ENCODE measurements around the gene USP19. TPM values are rescaled to one million over a fixed set of nuclear protein-coding genes. Genes with fewer than 3 reads are reported as not detected.
A peak's percentile ranks its signal among the peaks of the same experiment; 100 is the strongest.

The USP19 gene
- total RNA-seq, 1 experiment from 2014 or later: 41.2 TPM

- Histone ChIP-seq H3K27ac (no peak overlapping the region), H3K27me3 (no peaks in the 10 kb centered on the region), H3K4me1 (no peaks in the 10 kb centered on the region), H3K9me3 (replicated peaks) (no peaks in the 10 kb centered on the region), H3K4me3 (no peak overlapping the region), H3K36me3 (peaks cover 30% of the 10 kb centered on the region)
- DNase-seq: peak; percentile 13 to 24
These were observed 22.2 kb downstream of the USP19 start for GRCh38 chr3:49098429-49098828.

DNA sequence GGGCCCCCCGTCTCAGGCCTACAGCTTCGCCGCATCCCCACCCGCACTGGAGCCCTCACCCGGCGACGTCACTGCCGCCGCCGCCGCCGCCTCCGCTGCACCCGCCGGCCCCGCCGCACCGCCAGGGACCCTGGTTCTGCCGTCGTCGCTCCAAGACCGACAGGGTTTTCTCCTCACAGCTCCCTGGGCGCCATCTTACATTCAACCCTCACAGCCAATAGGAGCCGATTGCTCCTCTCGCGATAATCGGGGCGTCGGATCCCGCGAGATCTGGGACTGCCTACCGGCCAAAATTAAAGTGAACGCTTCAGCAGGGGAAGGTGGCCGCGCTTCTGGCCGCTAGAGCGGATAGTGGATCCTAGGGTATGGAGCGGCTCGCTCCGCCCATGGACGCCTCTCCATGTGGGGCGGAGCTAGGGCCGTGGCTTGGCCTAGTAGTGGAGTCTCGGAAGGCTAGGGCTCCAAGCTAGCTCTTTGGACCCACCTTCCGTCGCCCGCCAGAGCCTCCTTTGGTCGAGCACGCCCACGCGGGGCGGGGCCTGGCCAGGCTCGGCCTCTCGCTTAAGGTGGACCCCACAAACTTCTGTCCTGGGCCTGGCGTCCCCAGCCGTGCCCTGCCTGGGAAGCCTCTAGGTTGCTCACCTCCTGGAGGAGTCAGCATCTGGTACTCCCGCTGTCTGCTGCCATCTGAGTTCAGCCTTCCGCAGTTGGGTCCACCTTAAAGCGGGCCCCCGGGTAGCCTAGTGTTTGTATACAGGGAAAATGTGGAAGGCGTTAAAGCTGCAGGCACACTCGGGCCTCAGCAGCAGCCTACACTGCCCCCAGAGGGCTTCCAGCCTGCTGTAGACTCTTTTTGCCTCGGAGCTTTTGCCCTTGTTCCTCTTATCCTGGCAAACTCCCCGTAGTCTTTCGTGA is 26.5 kb downstream of the USP19 start, which contains the start of gene QRICH1:
Gene QRICH1, minus strand, starts transcription at position 219 of the 915 bp plus-strand sequence. CDS start 17,054 bp downstream, outside the sequence.
- Histone ChIP-seq H3K36me3 (peaks cover 8% of the 10 kb centered on the region), H3K4me1 (no peaks in the 10 kb centered on the region; the same call in 1 of the 2 replicates), H3K27ac (peak within 1 kb of the TSS; percentile 90), H3K4me3 (peak within 1 kb of the TSS; percentile 82), H3K27me3 (no peaks in the 10 kb centered on the region), H3K9me3 (replicated peaks) (no peaks in the 10 kb centered on the region)
- peak; percentile 97 to 99 for DNase-seq

GRCh38 chr3:49092938-49093852 is 27.4 kb downstream of the USP19 start:
- DNase-seq: peak; percentile 81 to 82
- Histone ChIP-seq H3K27ac (peak overlapping the region; percentile 90), H3K4me1 (no peaks in the 10 kb centered on the region; the same call in 1 of the 2 replicates), H3K9me3 (replicated peaks) (no peaks in the 10 kb centered on the region), H3K27me3 (no peaks in the 10 kb centered on the region), H3K4me3 (peak overlapping the region; percentile 82), H3K36me3 (peaks cover 5% of the 10 kb centered on the region)

DNA sequence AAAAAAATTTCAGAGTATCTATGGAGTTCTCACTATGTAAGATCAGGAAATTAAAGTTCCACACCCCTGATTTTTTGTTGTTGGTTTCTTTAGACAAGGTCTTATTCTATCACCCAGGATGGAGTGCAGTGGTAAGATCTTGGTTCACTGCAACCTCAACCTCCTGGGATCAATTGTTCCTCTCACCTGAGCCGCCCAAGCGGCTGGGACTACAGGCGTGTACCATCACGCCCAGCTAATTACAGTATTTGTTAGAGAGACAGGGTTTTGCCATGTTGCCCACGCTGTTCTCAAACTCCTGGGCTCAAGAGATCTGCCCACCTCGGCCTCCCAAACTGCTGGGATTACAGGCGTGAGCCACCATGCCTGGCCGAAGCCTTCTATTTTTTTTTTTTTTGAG is 39.2 kb downstream of the USP19 start:
- Histone ChIP-seq H3K27ac (no peak overlapping the region), H3K27me3 (no peaks in the 10 kb centered on the region), H3K4me3 (no peak overlapping the region), H3K4me1 (no peaks in the 10 kb centered on the region), H3K36me3 (peaks cover 19% of the 10 kb centered on the region), H3K9me3 (replicated peaks) (no peaks in the 10 kb centered on the region)
- no peak for DNase-seq

GRCh38 chr3:49079270-49079669 is 41.4 kb downstream of the USP19 start:
- Histone ChIP-seq H3K27ac (no peak overlapping the region), H3K36me3 (peaks cover 32% of the 10 kb centered on the region), H3K27me3 (no peaks in the 10 kb centered on the region), H3K4me1 (no peaks in the 10 kb centered on the region), H3K9me3 (replicated peaks) (no peaks in the 10 kb centered on the region), H3K4me3 (no peak overlapping the region)
- no peak for DNase-seq

DNA sequence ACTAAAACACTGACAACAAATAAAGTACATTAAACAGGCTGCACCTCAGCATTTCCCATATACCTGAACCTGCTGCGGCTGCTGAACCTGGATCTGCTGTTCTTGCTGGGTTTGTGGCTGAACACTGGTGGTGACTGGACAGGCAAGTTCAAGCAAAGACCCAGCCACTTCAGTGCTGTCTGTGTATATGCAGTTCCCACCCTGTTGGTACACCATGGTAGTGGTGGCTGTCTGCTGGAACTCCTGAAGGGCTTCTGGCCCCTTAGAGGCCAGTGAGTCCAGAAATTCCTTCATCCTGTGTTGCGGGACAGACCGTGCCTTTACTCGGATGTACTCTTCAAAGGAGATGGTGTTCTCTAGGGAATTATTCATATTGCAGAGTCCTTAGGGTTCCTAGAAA is 44.0 kb downstream of the USP19 start:
- no peaks in the 10 kb centered on the region for H3K4me1 ChIP-seq
- no peak overlapping the region for H3K4me3 ChIP-seq
- no peak overlapping the region for H3K27ac ChIP-seq
- H3K27me3 ChIP-seq: no peaks in the 10 kb centered on the region
- DNase-seq: no peak
- peaks cover 47% of the 10 kb centered on the region for H3K36me3 ChIP-seq
- no peaks in the 10 kb centered on the region for H3K9me3 ChIP-seq (replicated peaks)

- Histone ChIP-seq H3K27ac (no peak overlapping the region), H3K9me3 (replicated peaks) (no peaks in the 10 kb centered on the region), H3K36me3 (peaks cover 49% of the 10 kb centered on the region), H3K4me1 (no peaks in the 10 kb centered on the region), H3K27me3 (no peaks in the 10 kb centered on the region), H3K4me3 (no peak overlapping the region)
- DNase-seq: no peak
These were observed 44.5 kb downstream of the USP19 start for GRCh38 chr3:49076116-49076515.

Other genes with a start within 250 kb of the USP19 start
- 6.8 and 7.0 TPM in 2 replicates for gene SLC25A20, start 221.9 kb downstream of the USP19 start, total RNA-seq (2014; rRNA removed; shearing (Covaris generic))
- gene ARIH2, start 202.0 kb downstream of the USP19 start, total RNA-seq (2014; rRNA removed; shearing (Covaris generic)): 86.5 and 100 TPM in 2 replicates
- gene P4HTM, start 130.6 kb downstream of the USP19 start, total RNA-seq (2014; rRNA removed; shearing (Covaris generic)): 0.35 and 0.36 TPM in 2 replicates
- gene WDR6, start 113.4 kb downstream of the USP19 start, total RNA-seq (2014; rRNA removed; shearing (Covaris generic)): 69.9 and 81.9 TPM in 2 replicates
- 6.9 and 7.6 TPM in 2 replicates for gene DALRD3, start 102.2 kb downstream of the USP19 start, total RNA-seq (2014; rRNA removed; shearing (Covaris generic))
- 58.9 and 66.0 TPM in 2 replicates for gene NDUFAF3, start 98.7 kb downstream of the USP19 start, total RNA-seq (2014; rRNA removed; shearing (Covaris generic))
- 244 and 273 TPM in 2 replicates for gene IMPDH2, start 91.4 kb downstream of the USP19 start, total RNA-seq (2014; rRNA removed; shearing (Covaris generic))
- 89.8 and 94.5 TPM in 2 replicates for gene QRICH1, start 26.8 kb downstream of the USP19 start, total RNA-seq (2014; rRNA removed; shearing (Covaris generic))
- gene QARS1, start 16.1 kb downstream of the USP19 start, total RNA-seq (2014; rRNA removed; shearing (Covaris generic)): 192 TPM in 2 replicates
- 49.7 and 53.4 TPM in 2 replicates for gene LAMB2, start 12.2 kb upstream of the USP19 start, total RNA-seq (2014; rRNA removed; shearing (Covaris generic))
- gene CCDC71, start 45.5 kb upstream of the USP19 start, total RNA-seq (2014; rRNA removed; shearing (Covaris generic)): 16.0 and 19.3 TPM in 2 replicates
- 7.8 and 8.6 TPM in 2 replicates for gene KLHDC8B, start 50.8 kb upstream of the USP19 start, total RNA-seq (2014; rRNA removed; shearing (Covaris generic))
- 1.4 and 1.6 TPM in 2 replicates for gene C3orf62, start 156.4 kb upstream of the USP19 start, total RNA-seq (2014; rRNA removed; shearing (Covaris generic))
- 10.5 and 10.6 TPM in 2 replicates for gene USP4, start 219.2 kb upstream of the USP19 start, total RNA-seq (2014; rRNA removed; shearing (Covaris generic))
- 128 and 148 TPM in 2 replicates for gene GPX1, start 237.5 kb upstream of the USP19 start, total RNA-seq (2014; rRNA removed; shearing (Covaris generic))

Measured in SJCRH30 (cell line).